Measurements from ENCODE around the gene PLCB3.

PLCB3 gene

GRCh38 chr11:64295760-64296159 is 44.4 kb downstream of the PLCB3 start:
- in situ Hi-C loops (cut with HindIII; ENCODE audit: low pct_unique_long_range_greater_than_20kb, low sequenced_read_pairs) = no loop called here
- TF ChIP-seq JUND (IDR thresholded peaks at IDR 0.05; ENCODE audit: low read depth) = no peak
- DNase-seq (ENCODE audit: low read depth in 1 of 2, low spot score in 1 of 2) = no peak

- no peak for DNase-seq (ENCODE audit: low read depth in 1 of 2, low spot score in 1 of 2)
- in situ Hi-C loops (cut with HindIII; ENCODE audit: low pct_unique_long_range_greater_than_20kb, low sequenced_read_pairs) = no loop called here
- no peak for TF ChIP-seq JUND (IDR thresholded peaks at IDR 0.05; ENCODE audit: low read depth)
Observed at GRCh38 chr11:64296236-64296635, 44.9 kb downstream of the PLCB3 start.

- no peak for TF ChIP-seq JUND (IDR thresholded peaks at IDR 0.05; ENCODE audit: low read depth)
- in situ Hi-C loops (cut with HindIII; ENCODE audit: low pct_unique_long_range_greater_than_20kb, low sequenced_read_pairs) = no loop called here
- no peak for DNase-seq (ENCODE audit: low read depth in 1 of 2, low spot score in 1 of 2)
Observed at GRCh38 chr11:64296830-64297698, 45.7 kb downstream of the PLCB3 start.

- DNase-seq (ENCODE audit: low read depth in 1 of 2, low spot score in 1 of 2) = no peak
- in situ Hi-C loops (cut with HindIII; ENCODE audit: low pct_unique_long_range_greater_than_20kb, low sequenced_read_pairs) = no loop called here
- no peak for TF ChIP-seq JUND (IDR thresholded peaks at IDR 0.05; ENCODE audit: low read depth)
Observed at GRCh38 chr11:64297699-64298358, 46.5 kb downstream of the PLCB3 start.

GRCh38 chr11:64298966-64299846 is 47.9 kb downstream of the PLCB3 start:
- in situ Hi-C loops (cut with HindIII; ENCODE audit: low pct_unique_long_range_greater_than_20kb, low sequenced_read_pairs) = no loop called here
- TF ChIP-seq JUND (IDR thresholded peaks at IDR 0.05; ENCODE audit: low read depth) = no peak
- no peak for DNase-seq (ENCODE audit: low read depth in 1 of 2, low spot score in 1 of 2)

GRCh38 chr11:64299847-64300648 is 48.7 kb downstream of the PLCB3 start, which contains the start of gene CATSPERZ:
Gene CATSPERZ (plus strand): TSS chr11:64300358. CDS start chr11:64300411, 53 bp downstream.
- TF ChIP-seq JUND (IDR thresholded peaks at IDR 0.05; ENCODE audit: low read depth) = no peak
- in situ Hi-C loops (cut with HindIII; ENCODE audit: low pct_unique_long_range_greater_than_20kb, low sequenced_read_pairs) = no loop called here
- DNase-seq (ENCODE audit: low read depth in 1 of 2, low spot score in 1 of 2) = no peak

- no peak for TF ChIP-seq JUND (IDR thresholded peaks at IDR 0.05; ENCODE audit: low read depth)
- in situ Hi-C loops (cut with HindIII; ENCODE audit: low pct_unique_long_range_greater_than_20kb, low sequenced_read_pairs) = no loop called here
- DNase-seq (ENCODE audit: low read depth in 1 of 2, low spot score in 1 of 2) = no peak
Observed at GRCh38 chr11:64303109-64304031, 52.0 kb downstream of the PLCB3 start.

GRCh38 chr11:64304032-64304315 is 52.6 kb downstream of the PLCB3 start:
- in situ Hi-C loops (cut with HindIII; ENCODE audit: low pct_unique_long_range_greater_than_20kb, low sequenced_read_pairs) = no loop called here
- DNase-seq (ENCODE audit: low read depth in 1 of 2, low spot score in 1 of 2) = no peak
- TF ChIP-seq JUND (IDR thresholded peaks at IDR 0.05; ENCODE audit: low read depth) = no peak

GRCh38 chr11:64304316-64305072 is 53.2 kb downstream of the PLCB3 start:
- TF ChIP-seq JUND (IDR thresholded peaks at IDR 0.05; ENCODE audit: low read depth) = no peak
- peak; percentile 92 to 93 for DNase-seq (ENCODE audit: low read depth in 1 of 2, low spot score in 1 of 2)
- in situ Hi-C loops (cut with HindIII; ENCODE audit: low pct_unique_long_range_greater_than_20kb, low sequenced_read_pairs) = no loop called here

GRCh38 chr11:64305075-64305690 is 53.9 kb downstream of the PLCB3 start, which contains the start of gene ESRRA:
Gene ESRRA (plus strand): TSS chr11:64305524. CDS start chr11:64307180, 1,656 bp downstream.
- in situ Hi-C loops (cut with HindIII; ENCODE audit: low pct_unique_long_range_greater_than_20kb, low sequenced_read_pairs) = no loop called here

More at GRCh38 chr11:64305075-64305690, 53.9 kb downstream of the PLCB3 start, which contains the start of gene ESRRA:
- no peak for TF ChIP-seq JUND (IDR thresholded peaks at IDR 0.05; ENCODE audit: low read depth)
- DNase-seq (ENCODE audit: low read depth in 1 of 2, low spot score in 1 of 2) = peak; percentile 97 to 99

Data from T47D (cell line).